Mesothelial cell of epicardium (in vitro differentiated cells): ENCODE measurements around the gene NFATC1. TPM values are rescaled to one million over a fixed set of nuclear protein-coding genes. Genes with fewer than 3 reads are reported as not detected.

Experiments
- DNase-seq, 2 experiments: peaks; one replicate each; pipeline ENCODE4 v3.0.0; 2021; ENCODE audit warnings: low spot score in 2 of 2; ENCODE audit not compliant: unreplicated experiment in 2 of 2
- H3K27ac Mint-ChIP-seq: 2 replicates; pipeline ENCODE4 v1.8.0; 2021; ENCODE audit warnings: mixed read lengths
- H3K27me3 Mint-ChIP-seq: 2 replicates; pipeline ENCODE4 v1.8.0; 2021; ENCODE audit warnings: low read depth, mixed read lengths
- H3K36me3 Mint-ChIP-seq: 2 replicates; pipeline ENCODE4 v1.8.0; 2021; ENCODE audit warnings: mixed read lengths
- H3K4me1 Mint-ChIP-seq: 2 replicates; pipeline ENCODE4 v1.8.0; 2021; ENCODE audit warnings: mixed read lengths
- H3K4me3 Mint-ChIP-seq: 2 replicates; pipeline ENCODE4 v1.8.0; 2021; ENCODE audit warnings: mild to moderate bottlenecking, moderate library complexity, mixed read lengths
- H3K9me3 Mint-ChIP-seq: 2 replicates; pipeline ENCODE4 v1.8.0; 2021; ENCODE audit warnings: mixed read lengths
- CTCF ChIP-seq: fragments of 200-600 bp; sonication (generic); IDR thresholded peaks from one replicate; pipeline ENCODE4 v1.5.0; 2021; ENCODE audit warnings: antibody characterized with exemption; ENCODE audit not compliant: unreplicated experiment
- total RNA-seq: library from RNA; stranded (reverse); gene quantifications from 3 replicates; pipeline ENCODE4 v1.2.1, GENCODE V29; 2021

Gene NFATC1
- total RNA-seq, 1 donor from 2014 or later, result 13.4 TPM

GRCh38 chr18:79447703-79448367 lies 52.1 kb downstream of the NFATC1 start:
- no peak for DNase-seq
- Mint-ChIP-seq H3K27ac (no peak overlapping the region), H3K9me3 (no peaks in the 10 kb centered on the region), H3K4me1 (peaks cover 19% of the 10 kb centered on the region), H3K36me3 (no peaks in the 10 kb centered on the region), H3K4me3 (no peak overlapping the region), H3K27me3 (no peaks in the 10 kb centered on the region)
- no peak for TF ChIP-seq CTCF

- Mint-ChIP-seq H3K27me3 (no peaks in the 10 kb centered on the region), H3K9me3 (no peaks in the 10 kb centered on the region), H3K4me1 (peaks cover 17% of the 10 kb centered on the region), H3K27ac (no peak overlapping the region), H3K4me3 (no peak overlapping the region), H3K36me3 (no peaks in the 10 kb centered on the region)
- no peak for TF ChIP-seq CTCF
- DNase-seq, result no peak
Measured at GRCh38 chr18:79448621-79449020, 52.9 kb downstream of the NFATC1 start.

- DNase-seq, result no peak
- no peak for TF ChIP-seq CTCF
- no peaks in the 10 kb centered on the region for H3K27me3 Mint-ChIP-seq
- no peak overlapping the region for H3K27ac Mint-ChIP-seq
- H3K4me1 Mint-ChIP-seq, result peaks cover 17% of the 10 kb centered on the region
- no peaks in the 10 kb centered on the region for H3K36me3 Mint-ChIP-seq
- no peak overlapping the region for H3K4me3 Mint-ChIP-seq
- no peaks in the 10 kb centered on the region for H3K9me3 Mint-ChIP-seq
Measured at GRCh38 chr18:79449551-79450288, 54.0 kb downstream of the NFATC1 start.

GRCh38 chr18:79450289-79451080 lies 54.8 kb downstream of the NFATC1 start:
- no peak for DNase-seq
- Mint-ChIP-seq H3K9me3 (no peaks in the 10 kb centered on the region), H3K27me3 (no peaks in the 10 kb centered on the region), H3K36me3 (no peaks in the 10 kb centered on the region), H3K4me1 (peaks cover 11% of the 10 kb centered on the region), H3K4me3 (no peak overlapping the region), H3K27ac (no peak overlapping the region)
- no peak for TF ChIP-seq CTCF

- peaks cover 3% of the 10 kb centered on the region for H3K4me1 Mint-ChIP-seq
- no peaks in the 10 kb centered on the region for H3K27me3 Mint-ChIP-seq
- H3K36me3 Mint-ChIP-seq, result no peaks in the 10 kb centered on the region
- no peak for DNase-seq
- no peak overlapping the region for H3K4me3 Mint-ChIP-seq
- no peak for TF ChIP-seq CTCF
- H3K9me3 Mint-ChIP-seq, result no peaks in the 10 kb centered on the region
- H3K27ac Mint-ChIP-seq, result no peak overlapping the region
Measured at GRCh38 chr18:79451237-79452125, 55.8 kb downstream of the NFATC1 start.
